Peyer's patch (tissue), 4 donors: Measurements from ENCODE around the gene CCN6. TPM values are rescaled to one million over a fixed set of nuclear protein-coding genes. Genes with fewer than 3 reads are reported as not detected.

Source experiments
- DNase-seq, 3 donors: peaks; one replicate each; pipeline ENCODE4 v3.0.0-alpha.2; 2017 to 2019
- H3K27ac ChIP-seq, 4 donors: fragments of 200-600 bp; sonication (generic); one replicate each; pipeline ENCODE4 v1.5.1; 2016 to 2019
- H3K27me3 ChIP-seq, 2 donors: fragments of 200-600 bp; sonication (generic); one replicate each; pipeline ENCODE4 v1.5.1; 2019
- H3K36me3 ChIP-seq, 3 donors: fragments of 200-600 bp; sonication (generic); one replicate each; pipeline ENCODE4 v1.5.1; 2016 to 2019
- H3K4me1 ChIP-seq, 4 donors: fragments of 200-600 bp; sonication (generic); one replicate each; pipeline ENCODE4 v1.5.1; 2016 to 2019
- H3K4me3 ChIP-seq, 4 donors: fragments of 200-600 bp; sonication (generic); 1 replicate in 3 of 4; 2 replicates in 1 of 4; pipeline ENCODE4 v1.5.1; 2016 to 2019; ENCODE audit warnings: mild to moderate bottlenecking in 1 of 4
- H3K9me3 ChIP-seq, 4 donors: fragments of 200-600 bp; sonication (generic); one replicate each; pipeline ENCODE4 v1.5.1; 2016 to 2019; ENCODE audit warnings: mild to moderate bottlenecking in 1 of 4
- CTCF ChIP-seq, 6 experiments: fragments of 450-650 bp in 4 of 6; fragments of 200-600 bp in 2 of 6; sonication (generic) in 1 of 6; IDR thresholded peaks; one replicate each; pipeline ENCODE4 v1.5.1; 2017 to 2019; ENCODE audit warnings: antibody characterized with exemption in 6 of 6, mild to moderate bottlenecking in 3 of 6, moderate library complexity in 1 of 6
- POLR2A ChIP-seq, 2 donors: fragments of 450-650 bp; IDR thresholded peaks; one replicate each; pipeline ENCODE4 v1.5.1; 2017; ENCODE audit warnings: antibody characterized with exemption in 2 of 2, mild to moderate bottlenecking in 2 of 2, moderate library complexity in 2 of 2
- total RNA-seq, 4 donors: library from RNA; depleted of rRNA; stranded (reverse); fragments of >200 nt; gene quantifications; one replicate each; pipeline ENCODE4 v1.1.0, GENCODE V29; 2016

Gene CCN6
- total RNA-seq, 4 donors from 2014 or later, result not detected

- TF ChIP-seq POLR2A (IDR thresholded peaks at IDR 0.05) (no peak), CTCF (IDR thresholded peaks at IDR 0.05) (no peak)
- H3K4me1 ChIP-seq, result no peaks in the 10 kb centered on the region
- no peak overlapping the region for H3K27ac ChIP-seq
- H3K36me3 ChIP-seq, result no peaks in the 10 kb centered on the region
- no peaks in the 10 kb centered on the region for H3K9me3 ChIP-seq
- no peak for DNase-seq
- no peaks in the 10 kb centered on the region for H3K27me3 ChIP-seq
- no peak overlapping the region for H3K4me3 ChIP-seq
Measured at GRCh38 chr6:112039431-112039770, 14.5 kb upstream of the CCN6 start.

GRCh38 chr6:112040956-112041355, 12.9 kb upstream of the CCN6 start:
- Histone ChIP-seq H3K27ac (no peak overlapping the region), H3K36me3 (no peaks in the 10 kb centered on the region), H3K27me3 (no peaks in the 10 kb centered on the region), H3K4me3 (no peak overlapping the region), H3K9me3 (no peaks in the 10 kb centered on the region), H3K4me1 (no peaks in the 10 kb centered on the region)
- DNase-seq, result no peak
- TF ChIP-seq POLR2A (IDR thresholded peaks at IDR 0.05) (no peak), CTCF (IDR thresholded peaks at IDR 0.05) (no peak)

- no peak overlapping the region for H3K27ac ChIP-seq
- H3K4me3 ChIP-seq, result no peak overlapping the region
- no peaks in the 10 kb centered on the region for H3K27me3 ChIP-seq
- no peak for DNase-seq
- H3K4me1 ChIP-seq, result no peaks in the 10 kb centered on the region
- no peaks in the 10 kb centered on the region for H3K9me3 ChIP-seq
- H3K36me3 ChIP-seq, result no peaks in the 10 kb centered on the region
- no peak for TF ChIP-seq CTCF (IDR thresholded peaks at IDR 0.05)
- no peak for TF ChIP-seq POLR2A (IDR thresholded peaks at IDR 0.05)
Measured at GRCh38 chr6:112041535-112041934, 12.4 kb upstream of the CCN6 start.

GRCh38 chr6:112043032-112044007, 10.6 kb upstream of the CCN6 start:
- Histone ChIP-seq H3K27me3 (no peaks in the 10 kb centered on the region), H3K27ac (peak overlapping the region; percentile 80 to 85 (median 81)), H3K4me3 (peak overlapping the region; percentile 42 to 63 (median 52)), H3K9me3 (no peaks in the 10 kb centered on the region), H3K36me3 (no peaks in the 10 kb centered on the region), H3K4me1 (no peaks in the 10 kb centered on the region)
- peak; percentile 82 to 97 (median 88) for TF ChIP-seq CTCF (IDR thresholded peaks at IDR 0.05)
- TF ChIP-seq POLR2A (IDR thresholded peaks at IDR 0.05), result no peak
- peak; percentile 87 to 96 (median 93) for DNase-seq

- no peaks in the 10 kb centered on the region for H3K9me3 ChIP-seq
- no peak overlapping the region for H3K27ac ChIP-seq
- DNase-seq, result no peak
- H3K4me1 ChIP-seq, result no peaks in the 10 kb centered on the region
- no peaks in the 10 kb centered on the region for H3K27me3 ChIP-seq
- TF ChIP-seq POLR2A (IDR thresholded peaks at IDR 0.05), result no peak
- no peak for TF ChIP-seq CTCF (IDR thresholded peaks at IDR 0.05)
- no peaks in the 10 kb centered on the region for H3K36me3 ChIP-seq
- no peak overlapping the region for H3K4me3 ChIP-seq
Measured at GRCh38 chr6:112044196-112044595, 9.7 kb upstream of the CCN6 start.
